ENCODE measurements around the gene CDH16.

Gene CDH16

DNA sequence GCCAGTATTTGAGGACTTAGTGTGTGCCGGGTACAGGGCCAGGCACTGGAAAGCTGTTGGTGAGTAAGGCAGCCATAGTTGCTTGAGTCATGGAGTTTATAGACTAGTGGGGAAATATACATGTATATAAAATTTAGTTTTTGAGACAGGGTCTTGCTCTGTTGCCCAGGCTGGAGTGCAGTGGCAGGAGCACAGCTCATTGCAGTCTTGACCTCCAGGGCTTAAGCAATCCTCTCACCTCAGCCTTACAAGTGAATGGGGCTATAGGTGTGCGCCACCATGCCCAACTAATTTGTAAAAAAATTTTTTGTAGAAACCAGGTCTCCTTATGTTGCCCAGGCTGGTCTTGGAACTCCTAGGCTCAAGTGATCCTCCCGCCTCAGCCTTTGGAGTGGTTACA is 36.0 kb downstream of the CDH16 start:
- TF ChIP-seq FOXP2 (optimal IDR thresholded peaks at IDR 0.05; ENCODE audit: borderline replicate concordance, extremely low read depth, extremely low read length, insufficient read depth) (no peak), TAF1 (IDR thresholded peaks at IDR 0.05; ENCODE audit: borderline replicate concordance, insufficient read depth, low read length) (no peak), POLR2AphosphoS5 (IDR thresholded peaks at IDR 0.05; ENCODE audit: low read depth, low read length) (no peak), SIN3A (IDR thresholded peaks at IDR 0.05; ENCODE audit: borderline replicate concordance, insufficient read depth, low read length) (no peak)
- TF ChIP-seq, protein P1, sequence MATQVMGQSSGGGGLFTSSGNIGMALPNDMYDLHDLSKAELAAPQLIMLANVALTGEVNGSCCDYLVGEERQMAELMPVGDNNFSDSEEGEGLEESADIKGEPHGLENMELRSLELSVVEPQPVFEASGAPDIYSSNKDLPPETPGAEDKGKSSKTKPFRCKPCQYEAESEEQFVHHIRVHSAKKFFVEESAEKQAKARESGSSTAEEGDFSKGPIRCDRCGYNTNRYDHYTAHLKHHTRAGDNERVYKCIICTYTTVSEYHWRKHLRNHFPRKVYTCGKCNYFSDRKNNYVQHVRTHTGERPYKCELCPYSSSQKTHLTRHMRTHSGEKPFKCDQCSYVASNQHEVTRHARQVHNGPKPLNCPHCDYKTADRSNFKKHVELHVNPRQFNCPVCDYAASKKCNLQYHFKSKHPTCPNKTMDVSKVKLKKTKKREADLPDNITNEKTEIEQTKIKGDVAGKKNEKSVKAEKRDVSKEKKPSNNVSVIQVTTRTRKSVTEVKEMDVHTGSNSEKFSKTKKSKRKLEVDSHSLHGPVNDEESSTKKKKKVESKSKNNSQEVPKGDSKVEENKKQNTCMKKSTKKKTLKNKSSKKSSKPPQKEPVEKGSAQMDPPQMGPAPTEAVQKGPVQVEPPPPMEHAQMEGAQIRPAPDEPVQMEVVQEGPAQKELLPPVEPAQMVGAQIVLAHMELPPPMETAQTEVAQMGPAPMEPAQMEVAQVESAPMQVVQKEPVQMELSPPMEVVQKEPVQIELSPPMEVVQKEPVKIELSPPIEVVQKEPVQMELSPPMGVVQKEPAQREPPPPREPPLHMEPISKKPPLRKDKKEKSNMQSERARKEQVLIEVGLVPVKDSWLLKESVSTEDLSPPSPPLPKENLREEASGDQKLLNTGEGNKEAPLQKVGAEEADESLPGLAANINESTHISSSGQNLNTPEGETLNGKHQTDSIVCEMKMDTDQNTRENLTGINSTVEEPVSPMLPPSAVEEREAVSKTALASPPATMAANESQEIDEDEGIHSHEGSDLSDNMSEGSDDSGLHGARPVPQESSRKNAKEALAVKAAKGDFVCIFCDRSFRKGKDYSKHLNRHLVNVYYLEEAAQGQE (IDR thresholded peaks at IDR 0.05; ENCODE audit: insufficient read depth in 1 of 2, low read depth in 2 of 2, low read length in 2 of 2), result no peak

DNA sequence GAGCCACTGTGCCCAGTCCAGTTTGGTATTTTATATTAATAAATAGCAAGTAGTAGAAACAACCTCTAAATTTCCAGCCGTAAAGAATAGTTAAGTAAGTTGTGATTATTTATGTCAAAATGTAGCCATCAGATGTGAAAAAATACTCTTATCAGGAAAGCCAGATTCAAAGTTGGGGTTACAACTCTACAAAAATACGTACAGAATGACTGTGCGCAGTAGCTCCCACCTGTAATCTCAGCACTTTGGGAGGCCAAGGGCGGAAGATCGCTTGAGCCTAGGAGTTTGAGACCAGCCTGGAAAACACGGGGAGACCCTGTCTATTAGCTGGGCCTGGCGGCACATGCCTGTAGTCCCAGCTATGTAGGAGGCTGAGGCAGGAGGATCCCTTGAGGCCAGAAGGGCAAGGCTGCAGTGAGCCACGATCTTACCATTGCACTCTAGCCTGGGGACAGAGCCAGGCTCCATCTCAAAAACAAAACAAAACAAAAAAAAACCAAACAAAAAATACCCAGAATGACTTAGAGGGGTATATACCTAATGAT is 36.6 kb downstream of the CDH16 start:
- TF ChIP-seq FOXP2 (optimal IDR thresholded peaks at IDR 0.05; ENCODE audit: borderline replicate concordance, extremely low read depth, extremely low read length, insufficient read depth) (no peak), SIN3A (IDR thresholded peaks at IDR 0.05; ENCODE audit: borderline replicate concordance, insufficient read depth, low read length) (no peak), TAF1 (IDR thresholded peaks at IDR 0.05; ENCODE audit: borderline replicate concordance, insufficient read depth, low read length) (no peak), POLR2AphosphoS5 (IDR thresholded peaks at IDR 0.05; ENCODE audit: low read depth, low read length) (no peak)
- TF ChIP-seq, protein P1 (IDR thresholded peaks at IDR 0.05; ENCODE audit: insufficient read depth in 1 of 2, low read depth in 2 of 2, low read length in 2 of 2), result no peak

DNA sequence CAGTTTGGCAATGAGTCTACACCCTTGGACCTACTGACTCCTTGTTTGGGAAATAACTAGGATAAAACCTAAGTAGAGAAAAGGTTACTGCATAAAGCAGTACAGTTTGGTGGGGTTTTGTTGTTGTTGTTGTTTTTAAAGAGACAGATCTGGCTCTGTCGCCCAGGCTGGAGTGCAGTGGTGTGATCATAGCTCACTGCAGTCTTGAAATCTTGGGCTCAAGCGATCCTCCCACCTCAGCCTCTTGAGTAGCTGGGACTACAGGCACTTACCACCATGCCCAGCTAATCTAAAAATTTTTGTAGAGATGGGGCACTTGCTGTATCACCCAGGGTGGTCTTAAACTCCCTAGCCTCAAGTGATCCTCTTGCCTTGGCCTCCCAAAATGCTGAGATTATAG is 37.1 kb downstream of the CDH16 start:
- TF ChIP-seq TAF1 (IDR thresholded peaks at IDR 0.05; ENCODE audit: borderline replicate concordance, insufficient read depth, low read length) (no peak), POLR2AphosphoS5 (IDR thresholded peaks at IDR 0.05; ENCODE audit: low read depth, low read length) (no peak), FOXP2 (optimal IDR thresholded peaks at IDR 0.05; ENCODE audit: borderline replicate concordance, extremely low read depth, extremely low read length, insufficient read depth) (no peak), SIN3A (IDR thresholded peaks at IDR 0.05; ENCODE audit: borderline replicate concordance, insufficient read depth, low read length) (no peak)
- TF ChIP-seq, protein P1 (IDR thresholded peaks at IDR 0.05; ENCODE audit: insufficient read depth in 1 of 2, low read depth in 2 of 2, low read length in 2 of 2), result no peak

- TF ChIP-seq, protein P1 (IDR thresholded peaks at IDR 0.05; ENCODE audit: insufficient read depth in 1 of 2, low read depth in 2 of 2, low read length in 2 of 2), result no peak
- no peak; the same call in 1 of the 2 replicates for TF ChIP-seq POLR2AphosphoS5 (IDR thresholded peaks at IDR 0.05; ENCODE audit: low read depth, low read length)
- TF ChIP-seq SIN3A (IDR thresholded peaks at IDR 0.05; ENCODE audit: borderline replicate concordance, insufficient read depth, low read length), result no peak
- TF ChIP-seq FOXP2 (optimal IDR thresholded peaks at IDR 0.05; ENCODE audit: borderline replicate concordance, extremely low read depth, extremely low read length, insufficient read depth), result no peak
- no peak for TF ChIP-seq TAF1 (IDR thresholded peaks at IDR 0.05; ENCODE audit: borderline replicate concordance, insufficient read depth, low read length)
Observed at GRCh38 chr16:66881014-66881417, 37.7 kb downstream of the CDH16 start.
